Measurements from ENCODE around the gene GFER.

DNA sequence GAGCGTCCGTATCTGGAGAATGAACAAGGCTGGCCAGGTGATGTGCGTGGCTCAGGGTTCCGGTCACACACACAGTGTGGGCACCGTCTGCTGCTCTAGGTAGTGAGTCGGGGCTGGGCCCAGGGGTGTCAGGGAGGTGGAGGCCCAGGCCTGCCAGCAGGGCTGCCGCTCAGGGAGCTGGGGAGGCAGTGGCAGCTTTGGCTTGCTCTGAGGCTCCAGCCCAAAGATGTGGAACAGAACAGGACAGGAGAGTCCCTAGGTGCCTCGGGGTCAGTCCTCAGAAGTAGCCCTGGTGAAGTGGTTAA, 7.8 kb upstream of the GFER start:
- TF ChIP-seq EZH2 (IDR thresholded peaks at IDR 0.05; ENCODE audit: insufficient read depth, poor library complexity, severe bottlenecking) (no peak), EZH2phosphoT487 (IDR thresholded peaks at IDR 0.05; ENCODE audit: insufficient read depth, low read depth) (no peak)
